Measurements from ENCODE around the gene PCDH15.

Gene PCDH15

GRCh38 chr10:54800741-54801421, at the start of gene PCDH15:
Gene PCDH15, minus strand, starts transcription at chr10:54801231. Its CDS starts 136,969 bp downstream, at chr10:54664262.
- DNase-seq (ENCODE audit: low read depth in 2 of 2), result no peak

- DNase-seq (ENCODE audit: low read depth in 2 of 2), result no peak
These were observed 42.9 kb upstream of the PCDH15 start for GRCh38 chr10:54843932-54844331.

DNA sequence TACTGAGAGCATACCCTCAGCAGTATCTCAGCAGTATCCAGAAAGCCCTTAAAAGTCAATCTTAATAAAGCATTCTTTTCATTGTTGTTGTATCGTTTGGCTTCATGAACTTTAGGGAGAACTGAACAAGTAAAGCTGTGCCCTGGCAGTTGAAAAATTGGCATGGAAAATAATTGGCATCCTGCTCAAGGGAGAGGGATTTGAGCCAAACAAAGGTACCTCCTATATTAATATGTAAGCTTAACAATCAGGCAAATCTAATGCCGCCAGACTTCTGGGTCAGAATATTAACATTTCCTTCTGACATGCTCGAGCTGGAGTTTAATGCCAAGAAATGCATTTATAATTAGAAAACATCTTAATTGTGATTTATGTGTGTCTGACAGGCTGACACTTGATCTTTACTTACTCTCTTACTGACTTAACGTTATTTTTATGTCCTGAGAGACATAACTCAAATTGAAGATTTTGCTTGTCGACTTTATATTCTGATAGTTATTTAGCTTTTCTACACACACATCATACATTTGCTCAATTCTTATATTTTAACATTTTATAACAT, 42.1 kb upstream of the PCDH15 start:
- DNase-seq (ENCODE audit: low read depth in 2 of 2), result no peak

- DNase-seq (ENCODE audit: low read depth in 2 of 2), result no peak
These were observed 36.4 kb upstream of the PCDH15 start for GRCh38 chr10:54837479-54837878.

GRCh38 chr10:54833029-54833428, 32.0 kb upstream of the PCDH15 start:
- DNase-seq (ENCODE audit: low read depth in 2 of 2), result no peak

GRCh38 chr10:54826994-54827560, 26.0 kb upstream of the PCDH15 start:
- DNase-seq (ENCODE audit: low read depth in 2 of 2), result no peak

DNA sequence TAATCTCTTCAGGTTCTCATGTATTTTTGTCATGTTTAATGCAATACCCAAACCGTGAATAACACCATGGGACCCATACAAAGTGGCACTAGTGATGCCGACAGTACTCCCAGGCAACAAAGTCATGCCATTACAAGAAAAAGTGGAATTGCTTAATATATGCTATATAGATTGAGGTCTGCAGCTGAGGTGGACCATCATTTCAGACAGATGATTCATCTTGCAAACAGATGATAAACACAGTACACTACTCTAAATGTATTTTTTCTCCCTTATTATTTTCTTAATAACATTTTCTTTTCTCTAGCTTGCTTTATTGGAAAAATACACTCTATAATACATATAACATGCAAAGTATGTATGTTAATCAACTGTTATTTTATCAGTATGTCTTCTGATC, 14.6 kb upstream of the PCDH15 start:
- DNase-seq (ENCODE audit: low read depth in 2 of 2), result no peak

- no peak for DNase-seq (ENCODE audit: low read depth in 2 of 2)
These were observed 7.3 kb upstream of the PCDH15 start for GRCh38 chr10:54808186-54808935.

DNA sequence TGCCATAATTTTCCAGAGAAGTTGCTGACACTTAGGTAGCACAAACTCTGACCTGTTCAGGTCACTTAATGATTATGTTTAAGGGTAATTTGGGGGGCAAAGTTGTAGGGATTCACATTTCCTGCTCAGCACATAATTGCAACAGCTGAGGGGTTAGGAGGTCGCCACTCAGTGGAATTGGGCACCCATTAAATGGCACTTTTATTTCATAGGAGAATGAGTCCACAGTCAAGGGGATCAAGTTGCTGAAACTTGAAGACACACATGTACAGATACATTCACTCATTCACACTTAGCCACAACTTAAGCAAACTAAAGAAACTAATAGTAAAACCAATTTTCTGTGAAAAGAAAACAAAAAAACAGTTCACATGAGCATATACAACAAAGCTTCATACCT, 1.5 kb downstream of the PCDH15 start:
- DNase-seq (ENCODE audit: low read depth in 2 of 2), result no peak

- DNase-seq (ENCODE audit: low read depth in 2 of 2), result no peak
These were observed 3.3 kb downstream of the PCDH15 start for GRCh38 chr10:54797636-54798321.

DNA sequence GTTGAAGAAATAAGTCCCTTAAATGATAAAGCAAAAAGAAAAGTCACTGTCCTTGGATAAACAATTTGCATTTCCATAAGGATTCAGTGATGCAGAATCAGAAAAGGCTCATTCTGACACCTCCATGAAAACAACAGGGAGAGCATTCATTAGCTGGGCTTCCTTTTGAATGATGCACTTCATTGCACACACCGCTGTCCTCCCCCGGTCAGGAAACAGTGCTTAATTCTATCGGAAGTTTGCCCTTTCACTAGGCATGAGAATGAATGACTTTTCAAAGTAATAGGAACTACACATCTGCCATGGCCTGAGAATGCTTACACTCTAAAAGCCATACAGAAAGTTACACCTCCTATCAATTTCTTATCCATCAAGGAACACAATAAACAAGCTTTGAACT, 4.2 kb downstream of the PCDH15 start:
- DNase-seq (ENCODE audit: low read depth in 2 of 2), result no peak

GRCh38 chr10:54776622-54777021, 24.4 kb downstream of the PCDH15 start:
- no peak for DNase-seq (ENCODE audit: low read depth in 2 of 2)

DNA sequence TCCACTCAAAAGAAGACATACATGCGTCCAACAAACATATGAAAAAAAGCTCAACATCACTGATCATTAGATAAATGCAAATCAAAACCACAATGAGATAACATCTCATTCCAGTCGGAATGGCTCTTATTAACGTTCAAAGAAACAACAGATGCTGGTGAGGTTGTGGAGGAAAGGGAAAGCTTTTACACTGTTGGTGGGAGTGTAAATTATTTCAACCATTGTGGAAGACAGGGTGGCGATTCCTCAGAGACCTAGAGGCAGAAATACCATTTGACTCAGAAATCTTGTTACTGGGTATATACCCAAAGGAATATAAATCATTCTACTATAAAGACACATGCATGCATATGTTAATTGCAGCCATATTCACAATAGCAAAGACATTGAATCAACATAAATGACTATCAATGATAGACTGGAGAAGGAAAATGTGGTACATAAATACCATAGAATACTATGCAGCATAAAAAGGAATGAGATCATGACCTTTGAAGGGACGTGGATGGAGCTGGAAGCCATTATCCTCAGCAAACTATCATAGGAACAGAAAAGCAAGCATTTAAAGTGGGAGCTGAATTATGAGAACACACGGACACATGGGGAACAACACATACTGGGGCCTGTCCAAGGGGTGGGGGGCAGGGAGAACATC, 28.4 kb downstream of the PCDH15 start:
- DNase-seq (ENCODE audit: low read depth in 2 of 2), result no peak

DNA sequence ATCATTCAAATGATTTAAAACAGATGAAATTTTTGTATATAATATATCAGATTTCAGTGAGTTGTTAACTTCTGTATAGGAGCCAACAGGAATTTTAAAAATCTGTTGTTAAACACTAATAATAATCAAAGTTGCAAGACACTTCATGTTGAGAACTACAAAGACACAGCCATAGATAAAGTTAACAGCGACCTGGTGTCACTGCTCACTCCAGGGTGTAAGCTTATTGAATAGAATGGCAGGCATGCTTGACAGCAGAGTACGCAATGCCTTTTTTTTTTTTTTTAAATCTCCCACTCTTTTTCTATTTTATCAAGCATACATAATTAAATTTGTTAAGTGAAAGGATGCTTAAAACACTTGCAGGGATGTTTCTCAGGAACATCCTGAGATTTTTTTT, 32.0 kb downstream of the PCDH15 start:
- DNase-seq (ENCODE audit: low read depth in 2 of 2), result no peak

DNA sequence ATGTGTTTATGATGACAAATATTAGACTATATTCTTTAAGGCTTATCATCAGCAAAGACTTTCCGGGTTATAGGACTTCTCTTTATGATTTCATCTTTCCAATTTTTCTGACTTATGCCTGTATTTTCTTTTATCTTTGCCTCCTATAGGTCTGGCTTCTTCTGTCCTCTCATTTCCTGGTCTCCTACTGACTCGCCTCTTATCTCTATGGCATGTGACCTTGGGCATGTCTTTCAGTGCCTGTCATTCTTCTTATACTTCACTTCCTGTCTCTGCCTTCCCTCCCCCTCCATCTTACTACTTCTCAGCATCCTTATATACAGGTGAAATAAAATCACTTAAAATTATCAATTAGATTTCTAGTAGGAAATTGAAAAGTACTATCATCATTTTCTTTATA, 42.2 kb downstream of the PCDH15 start:
- no peak for DNase-seq (ENCODE audit: low read depth in 2 of 2)

GRCh38 chr10:54749623-54750022, 51.4 kb downstream of the PCDH15 start:
- no peak for DNase-seq (ENCODE audit: low read depth in 2 of 2)

DNA sequence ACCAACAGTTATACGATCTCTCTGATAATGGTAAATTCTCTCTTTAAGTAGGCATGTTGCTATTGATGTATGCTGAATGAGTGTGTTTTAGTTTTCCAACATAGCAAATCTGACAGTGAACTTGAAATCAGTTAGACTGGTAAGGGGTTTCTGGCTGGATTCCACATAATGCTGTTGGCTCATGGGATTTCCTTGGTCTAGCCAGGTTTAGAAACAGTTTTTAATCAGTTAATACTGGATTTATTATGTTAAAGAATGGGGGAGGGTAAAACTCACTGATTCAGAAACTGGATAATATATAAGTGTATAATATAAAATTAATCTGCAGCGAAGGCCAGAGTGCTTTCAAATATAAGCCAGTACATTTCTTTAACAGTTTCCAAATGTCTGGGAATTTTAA, 55.6 kb downstream of the PCDH15 start:
- no peak for DNase-seq (ENCODE audit: low read depth in 2 of 2)

- DNase-seq (ENCODE audit: low read depth in 2 of 2), result no peak
These were observed 58.6 kb downstream of the PCDH15 start for GRCh38 chr10:54742416-54742815.

- no peak for DNase-seq (ENCODE audit: low read depth in 2 of 2)
These were observed 72.5 kb downstream of the PCDH15 start for GRCh38 chr10:54728511-54728910.

DNA sequence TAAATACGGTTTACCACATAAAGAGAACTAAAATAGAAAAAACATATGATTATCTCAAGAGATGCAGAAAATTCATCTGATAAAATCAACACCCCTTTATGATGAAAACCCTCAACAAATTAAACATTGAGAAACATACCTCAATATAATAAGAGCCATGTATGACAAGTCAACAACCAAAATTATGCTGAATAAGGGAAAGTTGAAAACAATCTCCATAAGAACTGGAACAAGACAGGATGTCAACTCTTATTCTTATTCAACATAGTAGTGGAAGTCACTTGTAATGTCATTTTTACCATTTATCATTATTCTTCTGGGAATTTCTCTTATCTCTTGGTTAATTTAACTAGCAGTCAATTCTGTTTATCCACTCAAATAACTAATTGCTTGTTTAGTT, 79.0 kb downstream of the PCDH15 start:
- DNase-seq (ENCODE audit: low read depth in 2 of 2), result no peak

- no peak for DNase-seq (ENCODE audit: low read depth in 2 of 2)
These were observed 90.1 kb downstream of the PCDH15 start for GRCh38 chr10:54710918-54711317.

DNA sequence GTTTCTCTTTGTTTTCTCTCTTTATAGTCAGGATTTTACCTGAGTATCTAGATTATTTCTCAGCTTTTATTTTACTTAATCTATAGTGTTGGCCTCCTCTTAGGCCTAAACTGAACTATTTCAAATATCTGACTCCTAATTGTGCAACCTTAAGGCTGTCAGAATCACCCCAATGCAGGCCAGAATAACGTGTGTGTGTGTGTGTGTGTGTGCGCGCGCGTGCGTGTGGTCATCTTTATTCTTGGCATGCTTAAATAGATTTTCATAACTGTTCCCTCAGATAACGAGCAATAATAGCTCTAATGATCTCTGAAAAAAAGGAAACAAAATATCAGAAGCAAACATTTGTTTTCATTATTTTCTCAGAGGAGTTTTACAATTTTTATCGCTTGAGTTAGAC, 92.4 kb downstream of the PCDH15 start:
- no peak for DNase-seq (ENCODE audit: low read depth in 2 of 2)

Measured in stimulated activated CD8-positive, alpha-beta memory T cell treated with anti-CD3 and anti-CD28 coated beads, Interleukin-15, amount 100 ng/mL, for 48 hours (primary cell).